ENCODE results near the gene HTR2C.
"Not testable (repeated sequence)": the region's sequence is repeated elsewhere in the genome, so short reads cannot be mapped to it uniquely, and the experiment has no call there.

The HTR2C gene

DNA sequence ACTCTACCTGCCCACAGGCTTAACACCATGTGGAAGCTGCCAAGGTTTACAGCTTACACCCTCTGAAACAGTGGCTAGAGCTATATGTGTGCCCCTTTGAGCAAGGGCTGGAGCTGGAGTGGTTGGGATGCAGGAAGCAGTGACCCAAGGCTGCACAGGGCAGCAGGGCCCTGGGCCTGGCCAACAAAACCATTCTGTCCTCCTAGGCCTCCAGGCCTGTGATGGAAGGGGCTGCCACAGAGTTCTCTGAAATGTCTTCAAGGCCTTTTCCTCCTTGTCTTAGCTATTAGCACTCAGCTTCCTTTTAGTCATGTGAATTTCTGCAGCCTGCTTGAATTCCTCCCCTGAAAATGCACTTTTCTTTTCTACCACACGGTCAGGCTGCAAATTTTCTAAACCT is 348.7 kb downstream of the HTR2C start:
- TF ChIP-seq CTCF (IDR thresholded peaks at IDR 0.05; ENCODE audit: insufficient read depth, low read depth, low read length, missing control alignments) = no peak
- no peak for DNase-seq (ENCODE audit: low read depth)
- no peak overlapping the region for H3K4me3 ChIP-seq (ENCODE audit: low read length)

GRCh38 chrX:114933291-114933690 is 349.4 kb downstream of the HTR2C start:
- not testable (repeated sequence) for DNase-seq (ENCODE audit: low read depth); H3K4me3 ChIP-seq (ENCODE audit: low read length)

DNA sequence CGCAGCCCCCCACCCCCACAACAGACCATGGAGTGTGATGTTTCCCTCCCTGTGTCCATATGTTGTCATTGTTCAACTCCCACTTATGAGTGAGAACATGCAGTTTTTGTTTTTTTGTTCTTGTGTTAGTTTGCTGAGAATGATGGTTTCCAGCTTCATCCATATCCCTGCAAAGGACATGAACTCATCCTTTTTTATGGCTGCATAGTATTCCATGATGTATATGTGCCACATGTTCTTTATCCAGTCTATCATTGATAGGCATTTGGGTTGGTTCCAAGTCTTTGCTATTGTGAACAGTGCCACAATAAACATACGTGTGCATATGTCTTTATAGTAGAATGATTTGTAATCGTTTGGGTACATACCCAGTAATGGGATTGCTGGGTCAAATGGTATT is 353.2 kb downstream of the HTR2C start:
- H3K4me3 ChIP-seq (ENCODE audit: low read length) = not testable (repeated sequence)

GRCh38 chrX:114952696-114953095 is 368.8 kb downstream of the HTR2C start:
- DNase-seq (ENCODE audit: low read depth) = no peak
- H3K4me3 ChIP-seq (ENCODE audit: low read length) = no peak overlapping the region
- no peak for TF ChIP-seq CTCF (IDR thresholded peaks at IDR 0.05; ENCODE audit: insufficient read depth, low read depth, low read length, missing control alignments)

More for the DNA sequence above, 353.2 kb downstream of the HTR2C start:
- not testable (repeated sequence) for DNase-seq (ENCODE audit: low read depth)

All from epithelial cell of esophagus (primary cell).